Measurements from ENCODE around the gene CACNA1I.
"Not testable (repeated sequence)": the region's sequence is repeated elsewhere in the genome, so short reads cannot be mapped to it uniquely, and the experiment has no call there.

Gene CACNA1I

GRCh38 chr22:39724857-39725256, 154.3 kb downstream of the CACNA1I start:
- no peak for DNase-seq

- no peak for DNase-seq
Observed at GRCh38 chr22:39725351-39726035, 154.9 kb downstream of the CACNA1I start.

GRCh38 chr22:39727541-39727940, 157.0 kb downstream of the CACNA1I start:
- no peak for DNase-seq

- DNase-seq: no peak
Observed at GRCh38 chr22:39728236-39728860, 157.8 kb downstream of the CACNA1I start.

GRCh38 chr22:39729141-39729934, 158.8 kb downstream of the CACNA1I start:
- no peak for DNase-seq

DNA sequence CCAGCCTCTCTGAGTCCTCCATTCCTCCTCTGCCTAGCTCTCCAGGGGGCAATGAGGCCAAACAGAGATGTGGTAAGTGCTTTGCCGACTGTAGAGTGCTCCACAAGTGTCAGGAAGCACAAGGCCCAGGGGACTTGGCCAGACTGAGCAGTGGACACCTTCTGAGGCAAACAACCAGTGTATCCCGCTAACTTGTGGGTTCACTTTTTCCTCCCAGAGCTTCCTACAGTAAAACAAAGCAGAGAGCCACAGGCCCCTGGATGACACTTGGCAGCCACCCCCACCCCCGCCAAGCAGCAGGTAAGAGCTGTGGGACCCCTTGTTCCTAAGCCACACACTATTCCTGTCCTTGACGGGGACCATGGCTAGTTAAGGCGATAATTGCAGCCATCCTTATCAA, 160.9 kb downstream of the CACNA1I start:
- no peak for DNase-seq

DNA sequence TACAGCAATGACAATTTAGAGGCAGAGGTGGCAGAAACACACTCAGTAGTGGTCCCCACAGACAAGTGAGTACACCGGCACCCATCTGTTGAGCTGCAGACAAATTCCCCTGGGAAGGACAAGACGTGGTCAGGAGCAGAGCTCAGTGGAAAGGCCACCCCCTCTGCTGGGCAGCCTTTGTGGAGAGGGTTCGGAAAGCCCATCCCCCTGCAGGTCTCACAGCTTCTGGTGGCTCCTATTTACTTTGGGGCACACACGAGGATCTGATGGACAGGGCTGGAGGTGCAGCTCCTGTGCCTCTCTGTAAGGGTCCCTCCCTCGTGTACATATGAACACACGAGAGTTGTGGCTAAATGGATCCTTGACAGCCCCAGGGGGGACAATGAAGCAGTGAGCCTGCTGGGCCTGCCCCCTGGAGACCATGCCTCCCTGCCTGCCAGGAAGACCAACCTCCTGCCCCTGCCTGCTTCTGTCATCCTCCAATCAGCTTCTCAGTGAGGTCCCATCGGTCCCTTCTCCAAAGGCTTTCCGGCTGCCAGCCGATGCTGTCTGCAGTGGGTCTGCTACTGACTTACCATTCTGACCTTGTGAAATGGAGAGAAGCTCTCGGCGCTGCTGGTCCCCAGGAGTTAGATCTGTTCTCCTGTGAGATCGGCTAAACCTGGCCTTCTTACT, 161.5 kb downstream of the CACNA1I start:
- DNase-seq: peak; percentile 1

DNA sequence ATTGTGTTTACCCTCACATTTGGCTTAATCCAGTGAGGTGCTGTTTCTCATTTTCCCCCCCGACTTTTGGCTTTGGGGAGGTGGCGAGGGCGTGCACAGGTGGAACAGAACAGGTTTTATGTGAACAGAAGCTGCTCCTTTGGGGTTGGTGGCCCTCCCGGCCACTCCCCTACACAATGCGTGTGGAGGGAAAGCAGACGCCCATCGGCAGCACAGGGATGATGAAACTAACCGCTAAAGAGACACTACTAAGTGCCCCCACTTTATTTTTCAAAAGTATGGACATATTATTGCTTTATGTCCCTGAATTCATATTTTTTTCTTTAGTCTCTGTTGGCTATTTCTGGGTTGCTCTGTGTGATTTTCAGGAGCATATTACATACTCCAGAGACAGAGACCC, 162.1 kb downstream of the CACNA1I start:
- DNase-seq: no peak

- no peak for DNase-seq
Observed at GRCh38 chr22:39733191-39733590, 162.6 kb downstream of the CACNA1I start.

DNA sequence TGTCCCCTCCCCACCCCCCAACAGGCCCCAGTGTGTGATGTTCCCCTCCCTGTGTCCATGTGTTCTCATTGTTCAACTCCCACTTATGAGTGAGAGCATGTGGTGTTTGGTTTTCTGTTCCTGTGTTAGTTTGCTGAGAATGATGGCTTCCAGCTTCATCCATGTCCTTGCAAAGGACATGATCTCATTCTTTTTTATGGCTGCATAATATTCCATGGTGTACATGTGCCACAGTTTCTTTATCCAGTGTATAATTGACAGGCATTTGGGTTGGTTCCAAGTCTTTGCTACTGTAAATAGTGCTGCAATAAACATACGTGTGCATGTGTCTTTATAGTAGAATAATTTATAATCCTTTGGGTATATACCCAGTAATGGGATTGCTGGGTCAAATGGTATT, 163.5 kb downstream of the CACNA1I start:
- not testable (repeated sequence) for DNase-seq

DNA sequence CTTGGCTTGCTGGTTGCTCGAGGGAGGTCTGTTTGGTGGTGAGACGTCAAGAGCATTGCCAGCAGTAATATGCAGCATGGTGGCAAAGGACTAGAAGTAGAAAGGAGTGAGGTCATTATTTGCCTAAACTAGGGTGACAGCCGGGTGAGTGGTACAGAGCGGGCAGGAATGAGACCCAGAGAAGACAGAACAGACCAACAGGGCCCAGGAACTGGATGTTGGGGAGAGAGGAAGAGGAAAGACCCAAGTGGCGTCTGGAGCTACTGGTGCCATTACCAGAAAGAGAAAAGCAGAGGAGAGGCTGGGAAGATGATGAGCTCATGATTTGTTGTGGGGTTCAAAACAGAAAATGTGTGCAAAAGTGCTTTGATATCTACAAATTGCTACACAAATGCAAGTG, 164.3 kb downstream of the CACNA1I start:
- DNase-seq: no peak

- no peak for DNase-seq
Observed at GRCh38 chr22:39735776-39736175, 165.2 kb downstream of the CACNA1I start.

GRCh38 chr22:39738746-39739145, 168.2 kb downstream of the CACNA1I start:
- DNase-seq: no peak

All from NCI-H526 treated with DMSO at 0.1 percent for 48 hours (cell line).